Kidney (tissue), 14 donors: Measurements from ENCODE around the gene HS2ST1. TPM values are rescaled to one million over a fixed set of nuclear protein-coding genes. Genes with fewer than 3 reads are reported as not detected.
A peak's percentile ranks its signal among the peaks of the same experiment; 100 is the strongest.

ENCODE experiments used
- DNase-seq, 5 donors: peaks; one replicate each; pipeline ENCODE4 v3.0.0-alpha.2; 2013 to 2020
- FAIRE-seq: peaks from 2 replicates; lab custom pipeline; 2012; peaks lifted over from hg19 to GRCh38; lab: Jason Lieb, UNC
- H3K27ac ChIP-seq, 2 donors: one replicate each; pipeline ENCODE4 v1.7.0; 2013; ENCODE audit warnings: low read depth in 2 of 2, low read length in 2 of 2, inconsistent platforms in 1 of 2
- H3K27me3 ChIP-seq: one replicate; pipeline ENCODE4 v1.7.1; 2013; ENCODE audit warnings: low read length, inconsistent platforms; ENCODE audit not compliant: control insufficient read depth, insufficient read depth
- H3K36me3 ChIP-seq, 3 donors: one replicate each; pipeline versions ENCODE4 v1.7.0 to v1.7.1; 2013; ENCODE audit warnings: low read length in 3 of 3, control low read depth in 1 of 3, inconsistent platforms in 1 of 3; ENCODE audit not compliant: insufficient read depth in 3 of 3, control insufficient read depth in 2 of 3
- H3K4me1 ChIP-seq, 3 donors: one replicate each; pipeline versions ENCODE4 v1.7.0 to v1.7.1; 2013; ENCODE audit warnings: low read length in 3 of 3, inconsistent platforms in 1 of 3, low read depth in 1 of 3; ENCODE audit not compliant: control insufficient read depth in 2 of 3, insufficient read depth in 2 of 3
- H3K4me3 ChIP-seq, 3 donors: one replicate each; pipeline versions ENCODE4 v1.7.0 to v1.8.1; 2013; ENCODE audit warnings: low read length in 3 of 3, control low read depth in 1 of 3, inconsistent platforms in 1 of 3
- H3K9ac ChIP-seq, 3 donors: one replicate each; pipeline versions ENCODE4 v1.7.0 to v1.7.1; 2013; ENCODE audit warnings: low read length in 3 of 3, control low read depth in 1 of 3, inconsistent platforms in 1 of 3
- H3K9me3 ChIP-seq, 3 donors: one replicate each; pipeline versions ENCODE4 v1.7.0 to v1.7.1; 2013; ENCODE audit warnings: low read length in 3 of 3, control low read depth in 1 of 3, inconsistent platforms in 1 of 3; ENCODE audit not compliant: control insufficient read depth in 2 of 3, insufficient read depth in 1 of 3
- intact Hi-C: fragments of 100-400 bp; cut with DNase I; formaldehyde crosslinking; loops from one replicate; pipeline ENCODE4 v1.11.1; 2022
- polyA plus RNA-seq: library from polyadenylated mRNA; stranded (reverse); fragments of 350-450 nt; fragmentation: Illumina TruSeq; extraction: RNeasy Lipid Tissue Mini Kit (QIAGEN cat#74804); gene quantifications from one replicate; pipeline ENCODE4 v1.2.3, GENCODE V29; 2014; ENCODE audit warnings: low read depth, low replicate concordance; ENCODE audit not compliant: insufficient read depth
- total RNA-seq: library from RNA; stranded (reverse); fragmentation: NEBNext Ultra II Directional; extraction: Animal tissue kit (Norgen Biotek cat#: 25700); gene quantifications from one replicate; pipeline ENCODE4 v1.2.1, GENCODE V29; 2021
- TF ChIP-seq, protein P1 (sequence below): IDR thresholded peaks from 3 replicates; pipeline ENCODE4 v1.5.1; 2012; ENCODE audit warnings: mild to moderate bottlenecking, moderate library complexity, borderline replicate concordance; ENCODE audit not compliant: insufficient read depth; ENCODE audit errors: extremely low read depth
- donor health status: control.
- donor health status: control.
- donor health status: control.
- donor health status: control.
- donor health status: control.
- donor health status: DM: yes; HTN: yes; CAD: no.
- donor health status: Normal renal cell carcinoma (clear cell type).

HS2ST1 gene
- total and polyA plus RNA-seq, 2 donors from 2014 or later: 10.3 to 27.1 TPM

DNA sequence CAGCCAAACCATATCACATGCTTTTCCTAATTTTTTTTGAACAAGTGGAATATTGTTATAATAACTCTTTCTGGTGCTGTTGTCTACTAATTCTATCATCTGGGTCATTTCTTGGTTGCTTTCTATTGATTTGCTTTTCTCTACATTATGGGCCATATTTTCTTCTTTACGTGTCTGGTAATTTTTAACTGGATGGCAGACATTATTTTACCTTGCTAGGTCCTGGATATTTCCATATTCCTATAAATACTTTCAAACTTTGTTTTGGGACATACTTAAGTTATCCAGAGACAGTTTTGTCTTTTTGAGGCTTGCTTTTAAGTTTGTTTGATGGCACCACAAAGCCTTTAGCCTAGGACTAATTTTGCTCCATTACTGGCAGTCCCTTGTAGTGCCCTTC lies 11.3 kb downstream of the HS2ST1 start:
- Histone ChIP-seq H3K9ac (no peak overlapping the region), H3K27me3 (no peaks in the 10 kb centered on the region), H3K4me3 (no peak overlapping the region), H3K9me3 (peaks cover 0 to 5% (median 0%) of the 10 kb centered on the region in 3 donors), H3K27ac (no peak overlapping the region), H3K4me1 (peaks cover 0 to 10% (median 0%) of the 10 kb centered on the region in 3 donors), H3K36me3 (no peaks in the 10 kb centered on the region)
- FAIRE-seq: no peak
- intact Hi-C loops: no loop called here
- TF ChIP-seq, protein P1, sequence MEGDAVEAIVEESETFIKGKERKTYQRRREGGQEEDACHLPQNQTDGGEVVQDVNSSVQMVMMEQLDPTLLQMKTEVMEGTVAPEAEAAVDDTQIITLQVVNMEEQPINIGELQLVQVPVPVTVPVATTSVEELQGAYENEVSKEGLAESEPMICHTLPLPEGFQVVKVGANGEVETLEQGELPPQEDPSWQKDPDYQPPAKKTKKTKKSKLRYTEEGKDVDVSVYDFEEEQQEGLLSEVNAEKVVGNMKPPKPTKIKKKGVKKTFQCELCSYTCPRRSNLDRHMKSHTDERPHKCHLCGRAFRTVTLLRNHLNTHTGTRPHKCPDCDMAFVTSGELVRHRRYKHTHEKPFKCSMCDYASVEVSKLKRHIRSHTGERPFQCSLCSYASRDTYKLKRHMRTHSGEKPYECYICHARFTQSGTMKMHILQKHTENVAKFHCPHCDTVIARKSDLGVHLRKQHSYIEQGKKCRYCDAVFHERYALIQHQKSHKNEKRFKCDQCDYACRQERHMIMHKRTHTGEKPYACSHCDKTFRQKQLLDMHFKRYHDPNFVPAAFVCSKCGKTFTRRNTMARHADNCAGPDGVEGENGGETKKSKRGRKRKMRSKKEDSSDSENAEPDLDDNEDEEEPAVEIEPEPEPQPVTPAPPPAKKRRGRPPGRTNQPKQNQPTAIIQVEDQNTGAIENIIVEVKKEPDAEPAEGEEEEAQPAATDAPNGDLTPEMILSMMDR: no peak
- no peak for DNase-seq

DNA sequence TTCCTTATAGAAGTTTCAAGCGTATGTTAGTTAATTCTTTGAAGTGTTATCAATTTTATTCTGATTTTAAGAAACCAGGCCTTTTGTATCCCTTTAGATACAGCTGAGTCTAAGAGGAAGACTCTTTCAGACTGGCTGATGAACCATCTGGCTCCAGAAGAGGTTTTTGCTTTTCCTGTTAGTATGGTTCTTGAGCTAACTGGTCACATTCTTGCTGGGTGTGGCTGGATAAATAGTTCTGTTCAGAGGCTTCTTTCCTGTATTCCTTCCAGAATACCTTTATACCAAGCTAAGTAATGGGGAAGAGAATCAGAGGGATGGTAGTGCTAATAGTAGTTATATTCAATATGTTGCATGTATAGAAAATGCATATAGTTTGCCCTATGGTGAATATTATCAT lies 12.4 kb downstream of the HS2ST1 start:
- DNase-seq (no peak), FAIRE-seq (no peak)
- intact Hi-C loops: no loop called here
- Histone ChIP-seq H3K27me3 (no peaks in the 10 kb centered on the region), H3K27ac (no peak overlapping the region), H3K4me1 (peaks cover 0 to 10% (median 0%) of the 10 kb centered on the region in 3 donors), H3K9ac (no peak overlapping the region), H3K4me3 (no peak overlapping the region), H3K9me3 (peaks cover 0 to 5% (median 0%) of the 10 kb centered on the region in 3 donors), H3K36me3 (no peaks in the 10 kb centered on the region)
- TF ChIP-seq, protein P1: no peak

DNA sequence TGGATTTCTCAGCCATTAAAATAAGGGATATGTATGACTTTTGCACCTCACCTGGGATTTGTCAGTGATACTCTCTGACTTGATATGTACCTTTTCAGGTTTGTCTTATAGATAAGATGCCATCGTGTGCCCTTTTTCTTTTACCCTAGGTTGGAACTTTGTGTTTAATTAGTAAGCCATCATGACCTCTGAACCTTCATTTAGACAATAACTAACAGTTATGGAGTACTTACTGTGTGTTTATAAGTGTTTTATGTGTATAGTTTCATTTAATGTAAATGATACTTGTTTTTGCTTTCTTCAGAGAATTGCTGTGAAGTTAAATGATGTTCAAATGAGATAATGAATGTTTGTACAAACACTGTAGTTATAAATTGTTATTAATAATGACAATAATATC lies 14.4 kb downstream of the HS2ST1 start:
- Histone ChIP-seq H3K4me1 (peaks cover 0 to 10% (median 0%) of the 10 kb centered on the region in 3 donors), H3K9ac (no peak overlapping the region), H3K36me3 (no peaks in the 10 kb centered on the region), H3K27me3 (no peaks in the 10 kb centered on the region), H3K9me3 (no peaks in the 10 kb centered on the region), H3K27ac (no peak overlapping the region), H3K4me3 (peak overlapping the region in 1 of 3 donors; percentile 10)
- TF ChIP-seq, protein P1: no peak
- DNase-seq (no peak), FAIRE-seq (no peak)
- intact Hi-C loops: no loop called here

DNA sequence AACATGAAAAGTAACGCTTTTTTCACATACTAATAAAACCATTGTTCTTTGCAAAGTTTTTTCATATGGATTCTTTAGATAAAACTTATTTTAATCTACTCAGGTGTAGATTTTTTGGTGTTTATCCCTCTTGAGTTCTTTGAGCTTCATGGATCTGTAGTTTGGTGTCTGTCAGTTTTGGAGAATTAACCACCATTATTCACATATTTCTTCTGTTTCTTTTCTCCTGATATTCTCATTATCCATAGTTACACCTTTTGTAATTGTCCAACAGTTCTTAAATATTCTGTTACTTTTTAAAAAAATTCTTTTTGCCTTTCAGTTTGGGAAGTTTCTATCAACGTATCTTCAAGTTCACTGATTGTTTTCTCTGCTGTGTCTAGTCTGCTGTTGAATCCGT lies 18.6 kb downstream of the HS2ST1 start:
- H3K27me3 ChIP-seq: no peaks in the 10 kb centered on the region
- no peak overlapping the region for H3K4me3 ChIP-seq
- H3K36me3 ChIP-seq: no peaks in the 10 kb centered on the region
- no peaks in the 10 kb centered on the region for H3K9me3 ChIP-seq
- no peak overlapping the region for H3K27ac ChIP-seq
- intact Hi-C loops: no loop called here
- DNase-seq (no peak), FAIRE-seq (no peak)
- peaks cover 0 to 10% (median 0%) of the 10 kb centered on the region in 3 donors for H3K4me1 ChIP-seq
- no peak overlapping the region for H3K9ac ChIP-seq
- TF ChIP-seq, protein P1: no peak
